ENCODE data around the gene OR2K2.
"Not testable (repeated sequence)": the region's sequence is repeated elsewhere in the genome, so short reads cannot be mapped to it uniquely, and the experiment has no call there.

Gene OR2K2

DNA sequence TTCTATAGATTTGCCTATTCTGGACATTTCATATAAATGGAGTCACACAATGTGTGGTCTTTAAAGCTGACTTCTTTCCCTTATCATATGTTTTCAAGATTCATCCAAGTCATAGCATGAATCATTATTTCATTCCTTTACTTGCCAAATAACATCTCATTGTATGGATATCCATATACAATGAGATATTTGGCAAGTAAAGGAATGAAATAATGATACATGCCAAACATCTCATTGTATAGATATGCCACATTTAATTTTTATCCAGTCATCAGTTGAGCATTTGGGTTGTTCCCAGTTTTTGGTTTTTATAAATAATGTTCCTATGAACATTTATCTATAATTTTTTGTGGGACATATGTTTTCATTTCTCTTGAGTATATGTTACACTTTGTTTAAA lies 20.5 kb upstream of the OR2K2 start:
- no peaks in the 10 kb centered on the region for H3K4me1 ChIP-seq (ENCODE audit: insufficient read depth, low read length, severe bottlenecking)
- H3K4me2 ChIP-seq (ENCODE audit: low read length), result no peak overlapping the region
- H3K36me3 ChIP-seq (ENCODE audit: insufficient read depth, low read length), result no peaks in the 10 kb centered on the region
- no peaks in the 10 kb centered on the region for H4K20me1 ChIP-seq (ENCODE audit: insufficient read depth, low read length)
- H3K9ac ChIP-seq (ENCODE audit: low read length), result no peak overlapping the region
- H3K27ac ChIP-seq (ENCODE audit: low read depth, low read length, poor library complexity, severe bottlenecking), result no peak overlapping the region
- H2AFZ ChIP-seq (ENCODE audit: low read length), result no peak overlapping the region
- no peak overlapping the region for H3K4me3 ChIP-seq (ENCODE audit: low read depth, low read length, poor library complexity, severe bottlenecking)
- H3K79me2 ChIP-seq (ENCODE audit: insufficient read depth, low read length), result no peaks in the 10 kb centered on the region
- no peaks in the 10 kb centered on the region for H3K27me3 ChIP-seq (ENCODE audit: insufficient read depth, low read length)
- no peaks in the 10 kb centered on the region for H3K9me3 ChIP-seq (ENCODE audit: low read length)
- no peaks in the 10 kb centered on the region for H3F3A ChIP-seq (ENCODE audit: insufficient read depth, low read length)
- TF ChIP-seq EZH2 (IDR thresholded peaks at IDR 0.05; ENCODE audit: borderline replicate concordance, low read length) (no peak), CTCF (IDR thresholded peaks at IDR 0.05; ENCODE audit: low read length) (no peak)
- no peaks in the 10 kb centered on the region for H3K9me2 ChIP-seq (ENCODE audit: low read depth, low read length)

- TF ChIP-seq CTCF (IDR thresholded peaks at IDR 0.05; ENCODE audit: low read length), result no peak
- TF ChIP-seq EZH2 (IDR thresholded peaks at IDR 0.05; ENCODE audit: borderline replicate concordance, low read length), result no peak
- Histone ChIP-seq H3F3A (ENCODE audit: insufficient read depth, low read length) (no peaks in the 10 kb centered on the region), H3K36me3 (ENCODE audit: insufficient read depth, low read length) (no peaks in the 10 kb centered on the region), H3K79me2 (ENCODE audit: insufficient read depth, low read length) (no peaks in the 10 kb centered on the region), H3K4me3 (ENCODE audit: low read depth, low read length, poor library complexity, severe bottlenecking) (no peak overlapping the region), H3K9me3 (ENCODE audit: low read length) (no peaks in the 10 kb centered on the region), H2AFZ (ENCODE audit: low read length) (no peak overlapping the region), H3K4me2 (ENCODE audit: low read length) (no peak overlapping the region), H3K9me2 (ENCODE audit: low read depth, low read length) (no peaks in the 10 kb centered on the region), H3K9ac (ENCODE audit: low read length) (no peak overlapping the region), H3K4me1 (ENCODE audit: insufficient read depth, low read length, severe bottlenecking) (no peaks in the 10 kb centered on the region), H4K20me1 (ENCODE audit: insufficient read depth, low read length) (no peaks in the 10 kb centered on the region), H3K27ac (ENCODE audit: low read depth, low read length, poor library complexity, severe bottlenecking) (no peak overlapping the region), H3K27me3 (ENCODE audit: insufficient read depth, low read length) (no peaks in the 10 kb centered on the region)
These were observed 19.7 kb upstream of the OR2K2 start for GRCh38 chr9:111349766-111350165.

- TF ChIP-seq CTCF (IDR thresholded peaks at IDR 0.05; ENCODE audit: low read length), result no peak
- TF ChIP-seq EZH2 (IDR thresholded peaks at IDR 0.05; ENCODE audit: borderline replicate concordance, low read length), result no peak
- H3K9me3 ChIP-seq (ENCODE audit: low read length), result no peaks in the 10 kb centered on the region
These were observed 18.8 kb upstream of the OR2K2 start for GRCh38 chr9:111348821-111349271.

DNA sequence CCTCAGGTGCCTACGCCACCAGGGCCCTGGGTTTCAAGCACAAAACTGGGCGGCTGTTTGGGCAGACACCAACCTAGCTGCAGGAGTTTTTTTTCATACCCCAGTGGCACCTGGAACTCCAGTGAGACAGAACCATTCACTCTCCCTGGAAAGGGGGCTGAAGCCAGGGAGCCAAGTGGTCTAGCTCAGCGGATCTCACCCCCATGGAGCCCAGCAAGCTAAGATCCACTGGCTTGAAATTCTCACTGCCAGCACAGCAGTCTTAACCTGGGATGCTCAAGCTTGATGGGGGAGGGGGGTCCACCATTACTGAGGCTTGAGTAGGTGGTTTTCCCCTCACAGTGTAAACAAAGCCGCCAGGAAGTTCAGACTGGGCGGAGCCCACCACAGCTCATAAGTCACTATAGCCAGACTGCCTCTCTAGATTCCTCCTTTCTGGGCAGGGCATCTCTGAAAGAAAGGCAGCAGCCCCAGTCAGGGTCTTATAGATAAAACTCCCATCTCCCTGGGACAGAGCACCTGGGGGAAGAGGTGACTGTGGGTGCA lies 4.4 kb upstream of the OR2K2 start:
- not testable (repeated sequence) for H2AFZ ChIP-seq (ENCODE audit: low read length); H4K20me1 ChIP-seq (ENCODE audit: insufficient read depth, low read length); H3K4me1 ChIP-seq (ENCODE audit: insufficient read depth, low read length, severe bottlenecking); H3K9me3 ChIP-seq (ENCODE audit: low read length); H3K4me3 ChIP-seq (ENCODE audit: low read depth, low read length, poor library complexity, severe bottlenecking); H3K79me2 ChIP-seq (ENCODE audit: insufficient read depth, low read length); H3K9me2 ChIP-seq (ENCODE audit: low read depth, low read length); H3K36me3 ChIP-seq (ENCODE audit: insufficient read depth, low read length); H3K27me3 ChIP-seq (ENCODE audit: insufficient read depth, low read length); H3K27ac ChIP-seq (ENCODE audit: low read depth, low read length, poor library complexity, severe bottlenecking); H3K9ac ChIP-seq (ENCODE audit: low read length); H3F3A ChIP-seq (ENCODE audit: insufficient read depth, low read length); H3K4me2 ChIP-seq (ENCODE audit: low read length)

More at GRCh38 chr9:111348821-111349271, 18.8 kb upstream of the OR2K2 start:
- Histone ChIP-seq H3K36me3 (ENCODE audit: insufficient read depth, low read length) (no peaks in the 10 kb centered on the region), H3K27me3 (ENCODE audit: insufficient read depth, low read length) (no peaks in the 10 kb centered on the region), H3K4me1 (ENCODE audit: insufficient read depth, low read length, severe bottlenecking) (no peaks in the 10 kb centered on the region), H4K20me1 (ENCODE audit: insufficient read depth, low read length) (no peaks in the 10 kb centered on the region), H2AFZ (ENCODE audit: low read length) (no peak overlapping the region), H3K4me2 (ENCODE audit: low read length) (no peak overlapping the region), H3K9ac (ENCODE audit: low read length) (no peak overlapping the region), H3F3A (ENCODE audit: insufficient read depth, low read length) (no peaks in the 10 kb centered on the region), H3K27ac (ENCODE audit: low read depth, low read length, poor library complexity, severe bottlenecking) (no peak overlapping the region), H3K79me2 (ENCODE audit: insufficient read depth, low read length) (no peaks in the 10 kb centered on the region), H3K9me2 (ENCODE audit: low read depth, low read length) (no peaks in the 10 kb centered on the region), H3K4me3 (ENCODE audit: low read depth, low read length, poor library complexity, severe bottlenecking) (no peak overlapping the region)
